Measurements from ENCODE around the gene TSHZ3. TPM values are rescaled to one million over a fixed set of nuclear protein-coding genes. Genes with fewer than 3 reads are reported as not detected.

TSHZ3 gene
- total RNA-seq, 1 experiment from 2014 or later: not detected

DNA sequence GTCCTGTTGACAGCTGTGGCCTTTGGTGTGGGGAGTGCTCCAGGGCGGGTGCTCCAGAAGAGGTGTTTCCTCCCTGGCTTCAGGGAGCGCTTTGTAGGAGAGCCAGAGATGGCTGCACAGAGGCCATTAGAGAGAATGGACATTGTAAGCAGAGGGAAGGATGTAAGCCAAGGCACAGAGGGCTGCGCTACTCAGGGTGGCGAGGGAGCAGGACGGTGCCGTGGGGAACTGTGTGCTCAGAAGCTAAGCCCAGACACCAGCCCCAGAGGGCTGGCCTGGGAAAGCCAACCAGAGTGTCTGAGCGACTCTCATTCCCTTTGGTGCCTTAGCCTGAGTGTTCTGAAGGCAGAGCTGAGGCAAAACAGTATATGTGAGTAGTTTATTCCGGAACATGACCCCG is 92.2 kb downstream of the TSHZ3 start:
- Mint-ChIP-seq H3K4me3 (ENCODE audit: unreplicated experiment) (no peak overlapping the region), H3K27ac (ENCODE audit: low read depth, unreplicated experiment) (no peak overlapping the region), H3K9me3 (ENCODE audit: unreplicated experiment) (peaks cover 23% of the 10 kb centered on the region), H3K36me3 (ENCODE audit: insufficient read depth, unreplicated experiment) (no peaks in the 10 kb centered on the region), H3K27me3 (ENCODE audit: insufficient read depth, unreplicated experiment) (no peaks in the 10 kb centered on the region), H3K4me1 (ENCODE audit: insufficient read depth, unreplicated experiment) (no peaks in the 10 kb centered on the region)
- intact Hi-C loops (cut with micrococcal nuclease): no loop called here
- POLR2A ChIA-PET: no interaction called here
- no TSS peak for BruUV-seq (replicated peaks)
- no peak for DNase-seq (ENCODE audit: unreplicated experiment)
- TF ChIP-seq, protein P1, sequence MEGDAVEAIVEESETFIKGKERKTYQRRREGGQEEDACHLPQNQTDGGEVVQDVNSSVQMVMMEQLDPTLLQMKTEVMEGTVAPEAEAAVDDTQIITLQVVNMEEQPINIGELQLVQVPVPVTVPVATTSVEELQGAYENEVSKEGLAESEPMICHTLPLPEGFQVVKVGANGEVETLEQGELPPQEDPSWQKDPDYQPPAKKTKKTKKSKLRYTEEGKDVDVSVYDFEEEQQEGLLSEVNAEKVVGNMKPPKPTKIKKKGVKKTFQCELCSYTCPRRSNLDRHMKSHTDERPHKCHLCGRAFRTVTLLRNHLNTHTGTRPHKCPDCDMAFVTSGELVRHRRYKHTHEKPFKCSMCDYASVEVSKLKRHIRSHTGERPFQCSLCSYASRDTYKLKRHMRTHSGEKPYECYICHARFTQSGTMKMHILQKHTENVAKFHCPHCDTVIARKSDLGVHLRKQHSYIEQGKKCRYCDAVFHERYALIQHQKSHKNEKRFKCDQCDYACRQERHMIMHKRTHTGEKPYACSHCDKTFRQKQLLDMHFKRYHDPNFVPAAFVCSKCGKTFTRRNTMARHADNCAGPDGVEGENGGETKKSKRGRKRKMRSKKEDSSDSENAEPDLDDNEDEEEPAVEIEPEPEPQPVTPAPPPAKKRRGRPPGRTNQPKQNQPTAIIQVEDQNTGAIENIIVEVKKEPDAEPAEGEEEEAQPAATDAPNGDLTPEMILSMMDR (IDR thresholded peaks at IDR 0.05; ENCODE audit: unreplicated experiment): no peak
- CTCF ChIA-PET: no interaction called here

DNA sequence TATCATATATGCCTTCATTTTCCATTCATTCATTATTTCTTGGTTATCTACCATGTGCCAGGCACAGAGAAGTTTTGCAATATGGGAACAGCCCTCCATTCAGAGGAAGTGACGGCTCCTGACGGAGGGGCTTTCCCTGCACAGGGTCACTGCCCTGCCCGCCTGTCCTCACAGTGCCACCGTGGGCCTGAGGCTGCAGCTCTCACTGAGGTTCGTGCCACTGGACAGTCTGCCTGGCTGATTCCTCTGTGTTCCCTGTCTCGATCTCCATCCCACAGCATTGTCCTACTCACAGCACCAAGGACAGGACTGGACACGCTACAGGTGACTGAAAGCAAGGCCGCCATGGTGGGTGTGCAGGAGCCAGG is 92.7 kb downstream of the TSHZ3 start:
- BruUV-seq (replicated peaks): no TSS peak
- Mint-ChIP-seq H3K4me3 (ENCODE audit: unreplicated experiment) (no peak overlapping the region), H3K27ac (ENCODE audit: low read depth, unreplicated experiment) (no peak overlapping the region), H3K4me1 (ENCODE audit: insufficient read depth, unreplicated experiment) (no peaks in the 10 kb centered on the region), H3K9me3 (ENCODE audit: unreplicated experiment) (peaks cover 26% of the 10 kb centered on the region), H3K27me3 (ENCODE audit: insufficient read depth, unreplicated experiment) (no peaks in the 10 kb centered on the region), H3K36me3 (ENCODE audit: insufficient read depth, unreplicated experiment) (no peaks in the 10 kb centered on the region)
- POLR2A ChIA-PET: no interaction called here
- intact Hi-C loops (cut with micrococcal nuclease): no loop called here
- DNase-seq (ENCODE audit: unreplicated experiment): no peak
- CTCF ChIA-PET: no interaction called here
- TF ChIP-seq, protein P1 (IDR thresholded peaks at IDR 0.05; ENCODE audit: unreplicated experiment): no peak

DNA sequence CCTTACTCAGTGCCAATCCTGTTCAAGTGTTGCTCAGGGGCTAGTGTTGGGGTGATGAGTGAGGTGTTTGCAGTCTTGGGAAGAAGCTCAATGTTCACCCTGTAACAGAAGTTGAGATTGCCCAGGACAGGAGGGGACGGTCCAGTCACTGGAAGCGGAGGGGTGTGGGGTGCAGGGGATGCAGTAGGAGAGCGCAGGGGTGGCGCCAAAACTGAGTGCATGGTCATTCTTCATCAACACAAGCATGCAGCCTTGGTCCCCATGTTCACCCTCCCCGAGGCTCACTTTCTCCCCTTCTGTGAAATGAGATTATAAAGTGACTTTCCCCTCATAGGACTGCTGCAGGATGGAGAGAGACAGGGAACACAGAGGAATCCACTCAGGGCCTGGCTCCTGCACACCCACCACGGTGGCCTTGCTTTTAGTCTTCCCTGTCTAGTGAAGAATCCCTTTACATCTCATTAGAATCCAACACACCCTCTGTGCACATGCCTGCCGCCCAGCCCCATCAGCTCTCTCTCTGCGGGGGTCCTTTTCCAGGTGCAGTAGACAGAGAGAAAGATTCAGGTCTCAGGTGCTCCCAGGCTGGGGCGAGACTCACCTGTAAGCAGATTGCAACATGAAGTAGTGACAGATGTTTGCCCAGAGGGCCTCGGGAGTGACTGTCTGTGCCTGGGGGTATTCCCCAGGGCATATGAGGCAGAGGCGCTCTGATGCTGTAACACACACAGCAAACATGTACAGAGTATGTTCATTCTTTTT is 93.2 kb downstream of the TSHZ3 start:
- no TSS peak for BruUV-seq (replicated peaks)
- CTCF ChIA-PET: no interaction called here
- Mint-ChIP-seq H3K9me3 (ENCODE audit: unreplicated experiment) (peaks cover 26% of the 10 kb centered on the region), H3K27me3 (ENCODE audit: insufficient read depth, unreplicated experiment) (no peaks in the 10 kb centered on the region), H3K4me1 (ENCODE audit: insufficient read depth, unreplicated experiment) (no peaks in the 10 kb centered on the region), H3K36me3 (ENCODE audit: insufficient read depth, unreplicated experiment) (no peaks in the 10 kb centered on the region), H3K4me3 (ENCODE audit: unreplicated experiment) (no peak overlapping the region), H3K27ac (ENCODE audit: low read depth, unreplicated experiment) (no peak overlapping the region)
- TF ChIP-seq, protein P1 (IDR thresholded peaks at IDR 0.05; ENCODE audit: unreplicated experiment): no peak
- POLR2A ChIA-PET: no interaction called here
- intact Hi-C loops (cut with micrococcal nuclease): no loop called here
- no peak for DNase-seq (ENCODE audit: unreplicated experiment)

DNA sequence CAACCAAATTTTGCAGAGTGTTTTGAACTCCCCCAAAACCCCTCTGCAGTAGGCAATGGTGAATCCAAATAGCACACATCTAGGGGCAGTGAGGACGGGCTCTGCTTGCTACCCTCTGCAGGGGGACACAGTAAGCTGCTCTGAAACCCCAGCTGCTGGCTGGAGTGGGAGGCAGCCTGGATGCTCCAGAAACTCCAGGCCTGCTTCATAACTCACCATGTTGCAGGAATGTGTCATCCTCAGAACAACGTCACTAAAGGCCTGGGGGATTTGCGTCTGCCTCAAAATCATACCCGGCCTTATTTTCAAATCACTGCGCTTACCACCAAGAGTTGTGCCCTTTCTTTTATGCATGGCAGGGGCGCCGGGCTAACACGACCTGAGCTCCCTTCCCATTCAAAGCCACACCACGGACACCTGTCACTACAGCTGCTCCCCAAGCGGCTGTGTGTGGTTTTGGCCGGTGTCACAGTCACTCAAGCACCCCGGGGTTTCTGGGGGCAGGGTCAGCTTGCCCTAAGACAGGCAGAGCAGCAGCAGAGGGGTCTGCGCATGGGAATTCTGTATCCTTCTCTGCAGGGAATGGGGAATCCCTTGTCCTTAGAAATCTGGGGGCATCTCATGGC is 93.9 kb downstream of the TSHZ3 start:
- BruUV-seq (replicated peaks): no TSS peak
- TF ChIP-seq, protein P1 (IDR thresholded peaks at IDR 0.05; ENCODE audit: unreplicated experiment): no peak
- ChIA-PET POLR2A (no interaction called here), CTCF (no interaction called here)
- H3K4me1 Mint-ChIP-seq (ENCODE audit: insufficient read depth, unreplicated experiment): no peaks in the 10 kb centered on the region
- peaks cover 26% of the 10 kb centered on the region for H3K9me3 Mint-ChIP-seq (ENCODE audit: unreplicated experiment)
- no peak for DNase-seq (ENCODE audit: unreplicated experiment)
- no peaks in the 10 kb centered on the region for H3K36me3 Mint-ChIP-seq (ENCODE audit: insufficient read depth, unreplicated experiment)
- no peaks in the 10 kb centered on the region for H3K27me3 Mint-ChIP-seq (ENCODE audit: insufficient read depth, unreplicated experiment)
- intact Hi-C loops (cut with micrococcal nuclease): no loop called here
- H3K4me3 Mint-ChIP-seq (ENCODE audit: unreplicated experiment): no peak overlapping the region
- H3K27ac Mint-ChIP-seq (ENCODE audit: low read depth, unreplicated experiment): no peak overlapping the region

Data from MCF 10A (cell line).